Measurements from ENCODE around the gene MYO7A.

The MYO7A gene

GRCh38 chr11:77147036-77147315 lies 18.9 kb downstream of the MYO7A start:
- no peak for DNase-seq (ENCODE audit: low spot score)

- DNase-seq (ENCODE audit: low spot score): no peak
Measured at GRCh38 chr11:77147668-77148321, 19.7 kb downstream of the MYO7A start.

- no peak for DNase-seq (ENCODE audit: low spot score)
Measured at GRCh38 chr11:77148963-77149715, 21.1 kb downstream of the MYO7A start.

GRCh38 chr11:77149716-77150392 lies 21.8 kb downstream of the MYO7A start:
- no peak for DNase-seq (ENCODE audit: low spot score)

- no peak for DNase-seq (ENCODE audit: low spot score)
Measured at GRCh38 chr11:77150836-77151235, 22.8 kb downstream of the MYO7A start.

- no peak for DNase-seq (ENCODE audit: low spot score)
Measured at GRCh38 chr11:77151804-77152509, 23.9 kb downstream of the MYO7A start.

GRCh38 chr11:77152846-77153245 lies 24.8 kb downstream of the MYO7A start:
- DNase-seq (ENCODE audit: low spot score): no peak

GRCh38 chr11:77153276-77154185 lies 25.5 kb downstream of the MYO7A start:
- no peak for DNase-seq (ENCODE audit: low spot score)

- no peak for DNase-seq (ENCODE audit: low spot score)
Measured at GRCh38 chr11:77154381-77155081, 26.5 kb downstream of the MYO7A start.

GRCh38 chr11:77155082-77155475 lies 27.0 kb downstream of the MYO7A start:
- DNase-seq (ENCODE audit: low spot score): no peak

- DNase-seq (ENCODE audit: low spot score): no peak
Measured at GRCh38 chr11:77155556-77156130, 27.6 kb downstream of the MYO7A start.

- no peak for DNase-seq (ENCODE audit: low spot score)
Measured at GRCh38 chr11:77156396-77157195, 28.6 kb downstream of the MYO7A start.

- no peak for DNase-seq (ENCODE audit: low spot score)
Measured at GRCh38 chr11:77158041-77158695, 30.1 kb downstream of the MYO7A start.

GRCh38 chr11:77159219-77159936 lies 31.3 kb downstream of the MYO7A start:
- no peak for DNase-seq (ENCODE audit: low spot score)

- DNase-seq (ENCODE audit: low spot score): no peak
Measured at GRCh38 chr11:77159937-77160495, 32.0 kb downstream of the MYO7A start.

GRCh38 chr11:77163271-77163670 lies 35.2 kb downstream of the MYO7A start:
- DNase-seq (ENCODE audit: low spot score): no peak

GRCh38 chr11:77165066-77165465 lies 37.0 kb downstream of the MYO7A start:
- DNase-seq (ENCODE audit: low spot score): no peak

- no peak for DNase-seq (ENCODE audit: low spot score)
Measured at GRCh38 chr11:77166021-77166420, 38.0 kb downstream of the MYO7A start.

Data from AG08396 (cell line).